Endothelial cell of umbilical vein (primary cell): ENCODE data around the gene SART3. TPM values are rescaled to one million over a fixed set of nuclear protein-coding genes. Genes with fewer than 3 reads are reported as not detected.

Experiments
- BruUV-seq: library from RNA; stranded (reverse); fragments of 400-500 nt; replicated peaks from 2 replicates; lab custom pipeline; 2021; lab: Mats Ljungman, UMichigan
- CTCF ChIA-PET: fragments of 300-600, 350-600 bp; sonication (Branson Sonifier 250); formaldehyde crosslinking; loops from one replicate; lab custom pipeline; 2021; ENCODE audit warnings: antibody characterized with exemption, inconsistent platforms; lab: Charles Lee
- POLR2A ChIA-PET: fragments of 300-600, 350-600 bp; sonication (Branson Sonifier 250); formaldehyde crosslinking; loops from one replicate; lab custom pipeline; 2021; ENCODE audit warnings: antibody characterized with exemption, inconsistent platforms; lab: Charles Lee
- DNase-seq: peaks from one replicate; pipeline ENCODE4 v3.0.0-alpha.2; 2011; ENCODE audit warnings: low read depth, low spot score
- FAIRE-seq: peaks from 2 replicates; lab custom pipeline; 2011; peaks lifted over from hg19 to GRCh38; lab: Jason Lieb, UNC
- H2AFZ ChIP-seq: 2 replicates; pipeline ENCODE4 v1.6.0; 2012; ENCODE audit warnings: low read depth, low read length, control low read depth, inconsistent platforms
- H3K27ac ChIP-seq: 2 replicates; pipeline ENCODE4 v1.5.1; 2011; ENCODE audit warnings: low read depth, mild to moderate bottlenecking, control low read depth, low read length, moderate library complexity; ENCODE audit not compliant: insufficient read depth
- H3K27me3 ChIP-seq, 2 experiments: 2 replicates each; pipeline versions ENCODE4 v1.6.0 to v1.6.1; 2011; ENCODE audit warnings: low read length in 2 of 2, mixed read lengths in 1 of 2; ENCODE audit not compliant: control insufficient read depth in 2 of 2, insufficient read depth in 2 of 2
- H3K36me3 ChIP-seq, 2 experiments: 2 replicates in 1 of 2; 3 replicates in 1 of 2; pipeline ENCODE4 v1.5.1; 2011; ENCODE audit warnings: low read length in 2 of 2, mild to moderate bottlenecking in 1 of 2, moderate library complexity in 1 of 2; ENCODE audit not compliant: control insufficient read depth in 2 of 2, insufficient read depth in 2 of 2; ENCODE audit errors: extremely low read depth in 1 of 2
- H3K4me1 ChIP-seq: 3 replicates; pipeline ENCODE4 v1.5.1; 2011; ENCODE audit warnings: mild to moderate bottlenecking, low read length; ENCODE audit not compliant: control insufficient read depth, insufficient read depth; ENCODE audit errors: extremely low read depth
- H3K4me2 ChIP-seq: 2 replicates; pipeline ENCODE4 v1.6.1; 2011; ENCODE audit warnings: low read length, control low read depth, mixed read lengths; ENCODE audit not compliant: insufficient read depth
- H3K4me3 ChIP-seq, 3 experiments: fragments of 200-600 bp in 1 of 3; sonication (generic), shearing (Covaris generic) in 1 of 3; replicated peaks in 1 of 3; 2 replicates each; pipeline ENCODE4 v1.5.1; 2011 to 2016; ENCODE audit warnings: control low read depth in 3 of 3, low read length in 3 of 3, mild to moderate bottlenecking in 2 of 3, inconsistent platforms in 1 of 3, low read depth in 1 of 3, moderate library complexity in 1 of 3; ENCODE audit not compliant: insufficient read depth in 1 of 3
- H3K79me2 ChIP-seq: 2 replicates; pipeline ENCODE4 v1.6.0; 2012; ENCODE audit warnings: low read length, inconsistent platforms; ENCODE audit not compliant: control insufficient read depth, insufficient read depth
- H3K9ac ChIP-seq: replicated peaks from 2 replicates; pipeline ENCODE3; 2011; ENCODE audit warnings: low read length, control low read depth; ENCODE audit not compliant: insufficient read depth; ENCODE audit errors: extremely low read depth
- H3K9me1 ChIP-seq: replicated peaks from 3 replicates; pipeline ENCODE4 v1.6.0; 2011; ENCODE audit warnings: mild to moderate bottlenecking, low read length; ENCODE audit not compliant: control insufficient read depth, insufficient read depth; ENCODE audit errors: extremely low read depth
- H3K9me3 ChIP-seq: replicated peaks from 2 replicates; pipeline ENCODE4 v1.5.1; 2012; ENCODE audit warnings: low read length, inconsistent platforms; ENCODE audit not compliant: control insufficient read depth, insufficient read depth
- H4K20me1 ChIP-seq: replicated peaks from 2 replicates; pipeline ENCODE3; 2011; ENCODE audit warnings: mild to moderate bottlenecking, low read length; ENCODE audit not compliant: control insufficient read depth, insufficient read depth; ENCODE audit errors: extremely low read depth
- EZH2 ChIP-seq: IDR thresholded peaks from 2 replicates; pipeline ENCODE4 v1.6.1; 2012; ENCODE audit warnings: borderline replicate concordance, low read depth, mild to moderate bottlenecking, moderate library complexity, low read length, inconsistent platforms; ENCODE audit not compliant: severe bottlenecking
- FOS ChIP-seq: IDR thresholded peaks from 2 replicates; pipeline ENCODE4 v1.6.1; 2011; ENCODE audit warnings: mild to moderate bottlenecking, low read length, moderate library complexity, borderline replicate concordance; ENCODE audit not compliant: insufficient read depth
- GATA2 ChIP-seq: IDR thresholded peaks from 2 replicates; pipeline ENCODE4 v1.7.0; 2011; ENCODE audit warnings: low read depth, mild to moderate bottlenecking, moderate library complexity, mixed read lengths, low read length; ENCODE audit not compliant: insufficient read length, insufficient read depth
- JUN ChIP-seq: IDR thresholded peaks from 2 replicates; pipeline ENCODE4 v1.6.1; 2011; ENCODE audit warnings: borderline replicate concordance, low read depth; ENCODE audit not compliant: insufficient read length, insufficient read depth
- MYC ChIP-seq: IDR thresholded peaks from one replicate; pipeline ENCODE4 v1.6.1; 2011; ENCODE audit warnings: mild to moderate bottlenecking, low read depth, low read length
- dilution Hi-C: fragments of 300-500 bp; cut with MboI; formaldehyde crosslinking; loops from one replicate; pipeline ENCODE4 v1.15.0; 2019; ENCODE audit warnings: low sequenced_read_pairs; ENCODE audit not compliant: extremely low pct_ligation_motif_present
- intact Hi-C: fragments of 100-400 bp; cut with micrococcal nuclease; formaldehyde crosslinking; loops from one replicate; pipeline ENCODE4 v1.10.0; 2022
- polyA plus RNA-seq, 4 experiments: library from polyadenylated mRNA; depleted of rRNA in 3 of 4; stranded (reverse) in 3 of 4; unstranded in 1 of 4; fragments of >200 nt; gene quantifications; 2 replicates each; pipeline versions ENCODE4 v1.2.1 to v1.2.3, GENCODE V29; 2011 to 2012; ENCODE audit warnings: missing spikeins in 1 of 4
- total RNA-seq: library from RNA; stranded (reverse); gene quantifications from 2 replicates; pipeline ENCODE4 v1.2.3, GENCODE V29; 2021
- TF ChIP-seq, protein P1 (sequence below), 2 donors: IDR thresholded peaks; 1 replicate in 1 of 2; 2 replicates in 1 of 2; pipeline ENCODE4 v1.5.1; 2011; ENCODE audit warnings: low read length in 2 of 2, mild to moderate bottlenecking in 2 of 2, moderate library complexity in 2 of 2, control low read depth in 1 of 2, inconsistent platforms in 1 of 2, low read depth in 1 of 2; ENCODE audit not compliant: insufficient read depth in 1 of 2; ENCODE audit errors: extremely low read depth in 1 of 2

SART3 gene
- total and polyA plus RNA-seq, 2 donors (not counting 3 experiments of a cell fraction or from before 2014, with no cell fraction given): 13.9 to 50.7 TPM

- Histone ChIP-seq H3K36me3 (peaks cover 10 to 45% of the 10 kb centered on the region in 2 experiments), H2AFZ (no peak overlapping the region), H3K9me3 (no peaks in the 10 kb centered on the region), H3K4me2 (no peak overlapping the region), H3K27me3 (no peaks in the 10 kb centered on the region), H3K4me3 (no peak overlapping the region), H3K9me1 (no peaks in the 10 kb centered on the region), H4K20me1 (no peaks in the 10 kb centered on the region), H3K4me1 (peaks cover 7% of the 10 kb centered on the region), H3K9ac (no peak overlapping the region), H3K79me2 (no peaks in the 10 kb centered on the region), H3K27ac (no peak overlapping the region)
- dilution Hi-C loops (no loop called here), intact Hi-C loops (loop anchor here (5.0 to 10.0 kb wide), 4 partner anchors 99 to 1423 kb away; partner anchors contain the start of gene CRY1)
- ChIA-PET CTCF (no interaction called here), POLR2A (no interaction called here)
- FAIRE-seq: no peak
- no peak for DNase-seq
- TF ChIP-seq, protein P1, sequence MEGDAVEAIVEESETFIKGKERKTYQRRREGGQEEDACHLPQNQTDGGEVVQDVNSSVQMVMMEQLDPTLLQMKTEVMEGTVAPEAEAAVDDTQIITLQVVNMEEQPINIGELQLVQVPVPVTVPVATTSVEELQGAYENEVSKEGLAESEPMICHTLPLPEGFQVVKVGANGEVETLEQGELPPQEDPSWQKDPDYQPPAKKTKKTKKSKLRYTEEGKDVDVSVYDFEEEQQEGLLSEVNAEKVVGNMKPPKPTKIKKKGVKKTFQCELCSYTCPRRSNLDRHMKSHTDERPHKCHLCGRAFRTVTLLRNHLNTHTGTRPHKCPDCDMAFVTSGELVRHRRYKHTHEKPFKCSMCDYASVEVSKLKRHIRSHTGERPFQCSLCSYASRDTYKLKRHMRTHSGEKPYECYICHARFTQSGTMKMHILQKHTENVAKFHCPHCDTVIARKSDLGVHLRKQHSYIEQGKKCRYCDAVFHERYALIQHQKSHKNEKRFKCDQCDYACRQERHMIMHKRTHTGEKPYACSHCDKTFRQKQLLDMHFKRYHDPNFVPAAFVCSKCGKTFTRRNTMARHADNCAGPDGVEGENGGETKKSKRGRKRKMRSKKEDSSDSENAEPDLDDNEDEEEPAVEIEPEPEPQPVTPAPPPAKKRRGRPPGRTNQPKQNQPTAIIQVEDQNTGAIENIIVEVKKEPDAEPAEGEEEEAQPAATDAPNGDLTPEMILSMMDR (IDR thresholded peaks at IDR 0.05; ENCODE audit: extremely low read depth in 1 of 2, insufficient read depth in 1 of 2, low read depth in 1 of 2, low read length in 2 of 2): no peak
- TF ChIP-seq FOS (no peak), JUN (no peak), MYC (no peak), EZH2 (no peak), GATA2 (no peak)
- BruUV-seq: no TSS peak
These were observed 42.8 kb downstream of the SART3 start for GRCh38 chr12:108518101-108518715.
